Measurements from ENCODE around the gene DPPA5. TPM values are rescaled to one million over a fixed set of nuclear protein-coding genes. Genes with fewer than 3 reads are reported as not detected.

The DPPA5 gene
- total and polyA plus RNA-seq, 5 donors from 2014 or later = not detected

GRCh38 chr6:73363537-73363875 lies 9.4 kb upstream of the DPPA5 start:
- H3K4me3 Mint-ChIP-seq = no peak overlapping the region
- DNase-seq = no peak
- ATAC-seq (ENCODE audit: low read depth in 2 of 2) = no peak
- no peaks in the 10 kb centered on the region for H3K9me3 Mint-ChIP-seq
- Histone ChIP-seq H3K27ac (ENCODE audit: insufficient read depth, low read length, poor library complexity, severe bottlenecking) (no peak overlapping the region), H3K27me3 (ENCODE audit: control insufficient read depth, insufficient read depth, low read length) (no peaks in the 10 kb centered on the region), H3K4me3 (ENCODE audit: low read depth, low read length) (no peak overlapping the region), H3K9me3 (ENCODE audit: control insufficient read depth in 2 of 2, low read length in 2 of 2) (no peaks in the 10 kb centered on the region), H3K36me3 (ENCODE audit: control insufficient read depth, insufficient read depth, low read length) (no peaks in the 10 kb centered on the region), H3K4me1 (ENCODE audit: control insufficient read depth, insufficient read depth, low read length, poor library complexity, severe bottlenecking) (no peaks in the 10 kb centered on the region)
- peaks cover 16% of the 10 kb centered on the region for H3K27me3 Mint-ChIP-seq
- peaks cover 0 to 4% (median 0%) of the 10 kb centered on the region in 4 donors for H3K4me1 Mint-ChIP-seq
- H3K27ac Mint-ChIP-seq = no peak overlapping the region
- H3K36me3 Mint-ChIP-seq = peaks cover 2% of the 10 kb centered on the region

- peaks cover 16% of the 10 kb centered on the region for H3K27me3 Mint-ChIP-seq
- H3K36me3 Mint-ChIP-seq = no peaks in the 10 kb centered on the region
- Histone ChIP-seq H3K36me3 (ENCODE audit: control insufficient read depth, insufficient read depth, low read length) (no peaks in the 10 kb centered on the region), H3K9me3 (ENCODE audit: control insufficient read depth in 2 of 2, low read length in 2 of 2) (no peaks in the 10 kb centered on the region), H3K4me3 (ENCODE audit: low read depth, low read length) (no peak overlapping the region), H3K4me1 (ENCODE audit: control insufficient read depth, insufficient read depth, low read length, poor library complexity, severe bottlenecking) (no peaks in the 10 kb centered on the region), H3K27ac (ENCODE audit: insufficient read depth, low read length, poor library complexity, severe bottlenecking) (no peak overlapping the region), H3K27me3 (ENCODE audit: control insufficient read depth, insufficient read depth, low read length) (no peaks in the 10 kb centered on the region)
- no peaks in the 10 kb centered on the region for H3K9me3 Mint-ChIP-seq
- DNase-seq = no peak
- H3K4me3 Mint-ChIP-seq = no peak overlapping the region
- ATAC-seq (ENCODE audit: low read depth in 2 of 2) = no peak
- H3K4me1 Mint-ChIP-seq = no peaks in the 10 kb centered on the region
- no peak overlapping the region for H3K27ac Mint-ChIP-seq
Observed at GRCh38 chr6:73362869-73363536, 8.9 kb upstream of the DPPA5 start.

GRCh38 chr6:73362358-73362757 lies 8.3 kb upstream of the DPPA5 start, which contains the start of gene KHDC3L:
KHDC3L (plus strand) TSS chr6:73362658; CDS start chr6:73362730, 72 bp downstream.
- H3K9me3 Mint-ChIP-seq = no peaks in the 10 kb centered on the region
- no peak within 1 kb of the TSS for H3K4me3 Mint-ChIP-seq
- H3K4me1 ChIP-seq (ENCODE audit: control insufficient read depth, insufficient read depth, low read length, poor library complexity, severe bottlenecking) = no peaks in the 10 kb centered on the region
- H3K27me3 Mint-ChIP-seq = peaks cover 16% of the 10 kb centered on the region
- H3K27me3 ChIP-seq (ENCODE audit: control insufficient read depth, insufficient read depth, low read length) = no peaks in the 10 kb centered on the region
- no peaks in the 10 kb centered on the region for H3K4me1 Mint-ChIP-seq
- no peaks in the 10 kb centered on the region for H3K9me3 ChIP-seq (ENCODE audit: control insufficient read depth in 2 of 2, low read length in 2 of 2)
- H3K4me3 ChIP-seq (ENCODE audit: low read depth, low read length) = no peak within 1 kb of the TSS
- H3K27ac Mint-ChIP-seq = no peak within 1 kb of the TSS
- H3K27ac ChIP-seq (ENCODE audit: insufficient read depth, low read length, poor library complexity, severe bottlenecking) = no peak within 1 kb of the TSS
- no peaks in the 10 kb centered on the region for H3K36me3 Mint-ChIP-seq
- DNase-seq (no peak), ATAC-seq (ENCODE audit: low read depth in 2 of 2) (no peak)
- H3K36me3 ChIP-seq (ENCODE audit: control insufficient read depth, insufficient read depth, low read length) = no peaks in the 10 kb centered on the region

GRCh38 chr6:73349311-73349710 lies 4.8 kb downstream of the DPPA5 start:
- peaks cover 16% of the 10 kb centered on the region for H3K27me3 ChIP-seq (ENCODE audit: control insufficient read depth, insufficient read depth, low read length)
- Mint-ChIP-seq H3K9me3 (peaks cover 0 to 4% (median 0%) of the 10 kb centered on the region in 7 donors), H3K27me3 (peaks cover 66% of the 10 kb centered on the region), H3K36me3 (no peaks in the 10 kb centered on the region), H3K27ac (no peak overlapping the region), H3K4me3 (no peak overlapping the region), H3K4me1 (no peaks in the 10 kb centered on the region)
- H3K36me3 ChIP-seq (ENCODE audit: control insufficient read depth, insufficient read depth, low read length) = no peaks in the 10 kb centered on the region
- no peaks in the 10 kb centered on the region for H3K9me3 ChIP-seq (ENCODE audit: control insufficient read depth in 2 of 2, low read length in 2 of 2)
- no peak for DNase-seq
- no peak overlapping the region for H3K27ac ChIP-seq (ENCODE audit: insufficient read depth, low read length, poor library complexity, severe bottlenecking)
- H3K4me1 ChIP-seq (ENCODE audit: control insufficient read depth, insufficient read depth, low read length, poor library complexity, severe bottlenecking) = no peaks in the 10 kb centered on the region
- ATAC-seq (ENCODE audit: low read depth in 2 of 2) = no peak
- H3K4me3 ChIP-seq (ENCODE audit: low read depth, low read length) = no peak overlapping the region

DNA sequence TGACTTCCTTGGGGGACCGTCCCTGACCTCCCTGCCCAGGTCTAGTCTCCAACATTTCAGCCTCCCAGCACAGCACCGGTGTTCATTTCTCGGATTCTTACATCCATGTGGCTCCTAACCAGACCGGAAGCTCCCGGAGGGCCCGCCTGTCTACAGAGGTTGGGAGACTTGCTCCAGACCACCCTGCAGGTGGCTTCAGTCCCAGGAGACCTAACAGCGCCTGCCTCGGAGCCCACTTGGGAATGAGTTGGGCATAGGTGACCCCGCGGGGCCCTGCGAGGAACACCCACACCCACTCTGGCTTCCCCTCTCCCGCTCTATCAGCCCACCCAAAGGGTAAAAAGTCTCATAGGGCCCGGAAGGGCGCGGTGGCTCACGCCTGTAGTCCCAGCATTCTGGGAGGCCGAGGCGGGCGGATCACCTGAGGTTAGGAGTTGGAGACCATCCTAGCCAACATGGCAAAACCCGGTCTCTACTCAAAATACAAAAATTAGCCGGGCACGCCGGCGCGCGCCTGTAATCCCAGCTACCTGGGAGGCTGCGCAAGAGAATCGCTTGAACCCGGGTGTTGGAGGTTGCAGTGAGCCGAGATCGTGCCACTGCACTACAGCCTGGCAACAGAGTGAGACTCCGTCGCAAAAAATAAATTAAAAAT lies 5.4 kb downstream of the DPPA5 start:
- ATAC-seq (ENCODE audit: low read depth in 2 of 2) = no peak
- H3K4me1 ChIP-seq (ENCODE audit: control insufficient read depth, insufficient read depth, low read length, poor library complexity, severe bottlenecking) = no peaks in the 10 kb centered on the region
- H3K9me3 ChIP-seq (ENCODE audit: control insufficient read depth in 2 of 2, low read length in 2 of 2) = no peaks in the 10 kb centered on the region
- DNase-seq = no peak
- no peaks in the 10 kb centered on the region for H3K36me3 ChIP-seq (ENCODE audit: control insufficient read depth, insufficient read depth, low read length)
- no peak overlapping the region for H3K27ac ChIP-seq (ENCODE audit: insufficient read depth, low read length, poor library complexity, severe bottlenecking)
- peaks cover 69% of the 10 kb centered on the region for H3K27me3 Mint-ChIP-seq
- peaks cover 0 to 4% (median 0%) of the 10 kb centered on the region in 7 donors for H3K9me3 Mint-ChIP-seq
- no peak overlapping the region for H3K4me3 ChIP-seq (ENCODE audit: low read depth, low read length)
- no peak overlapping the region for H3K4me3 Mint-ChIP-seq
- peaks cover 16% of the 10 kb centered on the region for H3K27me3 ChIP-seq (ENCODE audit: control insufficient read depth, insufficient read depth, low read length)
- H3K36me3 Mint-ChIP-seq = no peaks in the 10 kb centered on the region
- no peaks in the 10 kb centered on the region for H3K4me1 Mint-ChIP-seq
- no peak overlapping the region for H3K27ac Mint-ChIP-seq

DNA sequence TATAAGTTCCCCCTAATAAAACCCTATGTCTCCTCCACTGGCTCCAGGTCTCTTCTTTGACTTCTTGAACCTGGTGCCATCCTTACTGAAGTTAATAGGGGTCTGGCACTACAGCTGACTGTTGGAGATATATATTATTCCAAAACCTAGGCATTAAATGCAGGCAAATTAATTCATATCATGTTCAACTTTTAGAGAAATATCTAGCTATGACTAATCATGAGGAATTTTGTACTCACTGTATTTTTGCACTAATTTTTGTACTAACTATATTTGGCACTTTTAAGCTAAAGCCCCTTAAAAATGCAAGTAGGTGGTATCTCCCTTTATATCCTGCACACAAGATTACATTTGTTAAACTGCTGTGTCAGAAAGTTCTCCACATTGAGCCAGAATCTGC lies 10.9 kb downstream of the DPPA5 start:
- H3K9me3 ChIP-seq (ENCODE audit: control insufficient read depth in 2 of 2, low read length in 2 of 2) = no peaks in the 10 kb centered on the region
- Mint-ChIP-seq H3K9me3 (peaks cover 0 to 2% (median 0%) of the 10 kb centered on the region in 7 donors), H3K4me3 (no peak overlapping the region), H3K27me3 (peaks cover 47% of the 10 kb centered on the region), H3K27ac (no peak overlapping the region), H3K36me3 (no peaks in the 10 kb centered on the region), H3K4me1 (no peaks in the 10 kb centered on the region)
- H3K4me1 ChIP-seq (ENCODE audit: control insufficient read depth, insufficient read depth, low read length, poor library complexity, severe bottlenecking) = no peaks in the 10 kb centered on the region
- no peak overlapping the region for H3K4me3 ChIP-seq (ENCODE audit: low read depth, low read length)
- DNase-seq (no peak), ATAC-seq (ENCODE audit: low read depth in 2 of 2) (no peak)
- peaks cover 5% of the 10 kb centered on the region for H3K27me3 ChIP-seq (ENCODE audit: control insufficient read depth, insufficient read depth, low read length)
- no peaks in the 10 kb centered on the region for H3K36me3 ChIP-seq (ENCODE audit: control insufficient read depth, insufficient read depth, low read length)
- H3K27ac ChIP-seq (ENCODE audit: insufficient read depth, low read length, poor library complexity, severe bottlenecking) = no peak overlapping the region

DNA sequence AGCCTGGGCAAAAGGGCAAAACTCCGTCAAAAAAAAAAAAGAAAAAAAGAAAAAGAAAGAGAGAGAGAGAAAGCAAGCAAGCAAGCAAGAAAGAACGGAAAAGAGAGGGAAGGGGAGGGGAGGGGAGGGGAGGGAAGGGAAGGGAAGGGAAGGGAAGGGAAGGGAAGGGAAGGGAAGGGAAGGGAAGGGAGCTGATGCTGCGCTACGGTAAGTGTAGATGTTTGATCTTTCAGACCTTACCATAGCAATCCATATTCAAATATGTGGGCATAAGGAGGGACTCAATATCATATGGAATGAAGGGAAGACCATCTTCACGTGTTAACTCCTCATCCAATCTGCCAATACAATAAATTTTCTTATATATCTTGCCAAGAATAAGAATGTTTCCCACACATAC lies 11.9 kb downstream of the DPPA5 start:
- H3K4me3 Mint-ChIP-seq = no peak overlapping the region
- H3K27ac ChIP-seq (ENCODE audit: insufficient read depth, low read length, poor library complexity, severe bottlenecking) = no peak overlapping the region
- DNase-seq = no peak
- H3K27me3 Mint-ChIP-seq = peaks cover 39% of the 10 kb centered on the region
- H3K9me3 Mint-ChIP-seq = peaks cover 0 to 2% (median 0%) of the 10 kb centered on the region in 7 donors
- H3K9me3 ChIP-seq (ENCODE audit: control insufficient read depth in 2 of 2, low read length in 2 of 2) = no peaks in the 10 kb centered on the region
- no peaks in the 10 kb centered on the region for H3K36me3 Mint-ChIP-seq
- no peaks in the 10 kb centered on the region for H3K4me1 ChIP-seq (ENCODE audit: control insufficient read depth, insufficient read depth, low read length, poor library complexity, severe bottlenecking)
- no peak overlapping the region for H3K27ac Mint-ChIP-seq
- no peaks in the 10 kb centered on the region for H3K36me3 ChIP-seq (ENCODE audit: control insufficient read depth, insufficient read depth, low read length)
- H3K27me3 ChIP-seq (ENCODE audit: control insufficient read depth, insufficient read depth, low read length) = peaks cover under 1% of the 10 kb centered on the region
- H3K4me3 ChIP-seq (ENCODE audit: low read depth, low read length) = no peak overlapping the region
- no peaks in the 10 kb centered on the region for H3K4me1 Mint-ChIP-seq
- no peak for ATAC-seq (ENCODE audit: low read depth in 2 of 2)

DNA sequence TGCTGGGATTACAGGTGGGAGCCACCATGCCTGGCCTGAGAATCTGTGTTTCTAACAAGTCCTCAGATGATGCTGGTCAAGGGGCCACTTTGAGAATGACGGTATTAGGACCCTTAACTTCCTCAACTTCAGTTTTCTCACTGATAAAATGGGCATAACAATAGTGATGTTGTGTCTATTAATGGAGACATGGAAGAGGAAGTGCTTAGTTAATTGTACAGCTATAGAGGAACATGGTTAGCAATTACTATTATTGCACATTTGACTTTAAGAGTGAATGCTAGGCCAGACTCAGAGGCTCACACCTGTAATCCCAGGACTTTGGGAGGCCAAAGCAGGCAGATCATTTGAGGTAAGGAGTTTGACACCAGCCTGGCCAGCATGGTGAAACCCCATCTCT lies 12.7 kb downstream of the DPPA5 start:
- Histone ChIP-seq H3K9me3 (ENCODE audit: control insufficient read depth in 2 of 2, low read length in 2 of 2) (no peaks in the 10 kb centered on the region), H3K4me1 (ENCODE audit: control insufficient read depth, insufficient read depth, low read length, poor library complexity, severe bottlenecking) (no peaks in the 10 kb centered on the region), H3K27me3 (ENCODE audit: control insufficient read depth, insufficient read depth, low read length) (no peaks in the 10 kb centered on the region), H3K4me3 (ENCODE audit: low read depth, low read length) (no peak overlapping the region), H3K27ac (ENCODE audit: insufficient read depth, low read length, poor library complexity, severe bottlenecking) (no peak overlapping the region), H3K36me3 (ENCODE audit: control insufficient read depth, insufficient read depth, low read length) (no peaks in the 10 kb centered on the region)
- Mint-ChIP-seq H3K4me3 (no peak overlapping the region), H3K27ac (no peak overlapping the region), H3K36me3 (no peaks in the 10 kb centered on the region), H3K4me1 (no peaks in the 10 kb centered on the region), H3K9me3 (no peaks in the 10 kb centered on the region), H3K27me3 (peaks cover 31% of the 10 kb centered on the region)
- DNase-seq (no peak), ATAC-seq (ENCODE audit: low read depth in 2 of 2) (no peak)
